Muscle of leg (tissue), 16 donors: ENCODE results near the gene COL11A1. TPM values are rescaled to one million over a fixed set of nuclear protein-coding genes. Genes with fewer than 3 reads are reported as not detected.
A peak's percentile ranks its signal among the peaks of the same experiment; 100 is the strongest.
"Not testable (repeated sequence)": the region's sequence is repeated elsewhere in the genome, so short reads cannot be mapped to it uniquely, and the experiment has no call there.

Source experiments
- DNase-seq: peaks from one replicate; pipeline ENCODE4 v3.0.0; 2013
- H3K27ac ChIP-seq: one replicate; pipeline ENCODE4 v1.5.1; 2013; ENCODE audit warnings: mild to moderate bottlenecking, low read length, control low read depth
- H3K27me3 ChIP-seq: one replicate; pipeline ENCODE4 v1.6.1; 2013; ENCODE audit warnings: low read length; ENCODE audit not compliant: control insufficient read depth, insufficient read depth
- H3K36me3 ChIP-seq: one replicate; pipeline ENCODE4 v1.6.1; 2013; ENCODE audit warnings: low read length; ENCODE audit not compliant: control insufficient read depth, insufficient read depth
- H3K4me1 ChIP-seq: one replicate; pipeline ENCODE4 v1.6.1; 2013; ENCODE audit warnings: low read length; ENCODE audit not compliant: control insufficient read depth, insufficient read depth
- H3K4me3 ChIP-seq: one replicate; pipeline ENCODE4 v1.5.1; 2013; ENCODE audit warnings: low read length, control low read depth
- H3K9me3 ChIP-seq: replicated peaks from 2 replicates; pipeline ENCODE4 v1.6.1; 2013; ENCODE audit warnings: low read depth, low read length; ENCODE audit not compliant: control insufficient read depth
- WGBS: methylation state at CpG from one replicate; pipeline ENCODE4 v1.1.5; 2013; ENCODE audit warnings: missing lambda C conversion rate; ENCODE audit not compliant: insufficient coverage; 5-methylcytosine and 5-hydroxymethylcytosine counted together
- long read RNA-seq, 11 donors: transcript quantifications; one replicate each; lab custom pipeline, GENCODE V29; 2026
- polyA plus RNA-seq, 8 donors: library from polyadenylated mRNA; unstranded; fragments of 120-200 nt; gene quantifications; one replicate each; pipeline versions ENCODE4 v1.2.1 to v1.2.3, GENCODE V29; 2013; ENCODE audit warnings: inconsistent platforms in 1 of 8, low replicate concordance in 1 of 8; ENCODE audit not compliant: insufficient read length in 8 of 8, insufficient read depth in 1 of 8
- total RNA-seq: library from RNA; stranded (reverse); fragments of 120-200 nt; gene quantifications from one replicate; pipeline ENCODE4 v1.2.4, GENCODE V29; 2013

Gene COL11A1
- total RNA-seq (265 TPM), polyA plus RNA-seq (100 to 1,000 TPM in 4 of 8 donors, 10 to 100 TPM in 4; 25.0 to 576 (median 84.0) TPM)
- long read RNA-seq, donor 1, result 0 reads
- long read RNA-seq, donor 2, partial matches to known transcripts, result 0 of 1 reads
- long read RNA-seq, donor 2, other reads (novel, unspliced or antisense), result 0 of 1 reads
- long read RNA-seq, donor 3, full-length matches to known transcripts, result 3 of 3 reads
- long read RNA-seq, donor 3, partial matches to known transcripts, result 0 of 3 reads
- long read RNA-seq, donor 3, other reads (novel, unspliced or antisense), result 0 of 3 reads
- long read RNA-seq, donor 4, result 0 reads
- long read RNA-seq, donor 5, full-length matches to known transcripts, result 27 of 438 reads
- long read RNA-seq, donor 5, partial matches to known transcripts, result 411 of 438 reads
- long read RNA-seq, donor 5, other reads (novel, unspliced or antisense), result 0 of 438 reads
- long read RNA-seq, donor 6, partial matches to known transcripts, result 13 of 14 reads
- long read RNA-seq, donor 6, other reads (novel, unspliced or antisense), result 0 of 14 reads
- long read RNA-seq, donor 7, full-length matches to known transcripts, result 10 of 17 reads
- long read RNA-seq, donor 7, partial matches to known transcripts, result 7 of 17 reads
- long read RNA-seq, donor 7, other reads (novel, unspliced or antisense), result 0 of 17 reads
- long read RNA-seq, donor 8, transcript COL11A1-208 (2 exons, 785 nt), result major isoform, 6 of 36 reads
- long read RNA-seq, donor 8, partial matches to known transcripts, result 30 of 36 reads
- long read RNA-seq, donor 8, other reads (novel, unspliced or antisense), result 0 of 36 reads
- long read RNA-seq, donor 9, partial matches to known transcripts, result 23 of 24 reads
- long read RNA-seq, donor 9, other reads (novel, unspliced or antisense), result 0 of 24 reads
- long read RNA-seq, donor 10, partial matches to known transcripts, result 24 of 28 reads
- long read RNA-seq, donor 10, other reads (novel, unspliced or antisense), result 0 of 28 reads
- long read RNA-seq, donor 11, transcript COL11A1-208 (2 exons, 785 nt), result major isoform, 10 of 77 reads
- long read RNA-seq, donor 11, partial matches to known transcripts, result 66 of 77 reads
- long read RNA-seq, donor 11, other reads (novel, unspliced or antisense), result 0 of 77 reads

DNA sequence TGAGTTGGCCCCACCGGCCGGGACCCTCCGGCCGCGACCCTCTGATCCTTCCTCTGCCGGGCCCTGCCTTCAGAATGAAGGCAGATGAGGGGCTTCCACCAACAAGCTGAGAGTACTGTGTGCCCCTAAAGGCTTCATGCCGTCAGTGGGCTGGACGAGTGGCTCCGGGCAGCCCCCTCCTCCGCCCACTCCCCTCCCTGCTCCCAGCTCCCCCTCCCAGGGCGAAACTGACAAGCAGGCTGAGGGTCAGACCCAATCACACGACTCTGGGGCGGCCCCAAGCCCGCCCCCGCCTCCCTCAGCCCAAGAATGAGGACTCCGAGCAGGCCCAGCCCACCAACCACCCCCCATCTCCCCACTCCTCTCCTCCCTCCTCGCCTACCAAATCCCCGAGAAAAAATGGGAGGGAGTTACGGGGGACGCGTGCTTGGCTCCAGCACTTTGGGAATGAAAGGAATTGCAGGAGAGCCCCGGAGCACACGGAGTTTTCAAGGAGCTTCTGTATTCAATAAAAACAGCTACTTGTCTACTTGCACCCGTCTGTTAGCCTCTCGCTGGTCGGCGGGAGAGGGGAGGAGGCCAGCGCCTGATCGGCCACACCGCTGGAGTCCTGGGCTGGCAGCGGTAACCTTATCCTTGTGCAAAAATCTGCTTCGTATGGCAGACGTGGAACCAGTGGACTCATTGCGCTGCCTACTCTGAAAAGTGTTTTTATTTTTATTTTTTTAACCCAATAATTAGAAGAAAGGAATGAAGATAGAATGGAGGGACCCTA is at the start of gene COL11A1:
Gene COL11A1, minus strand, starts transcription at position 147 of the 775 bp plus-strand sequence. CDS start 344 bp downstream, outside the sequence.
- DNase-seq, result peak; percentile 92
- Histone ChIP-seq H3K27ac (peak within 1 kb of the TSS; percentile 81), H3K27me3 (peaks cover 13% of the 10 kb centered on the region)

DNA sequence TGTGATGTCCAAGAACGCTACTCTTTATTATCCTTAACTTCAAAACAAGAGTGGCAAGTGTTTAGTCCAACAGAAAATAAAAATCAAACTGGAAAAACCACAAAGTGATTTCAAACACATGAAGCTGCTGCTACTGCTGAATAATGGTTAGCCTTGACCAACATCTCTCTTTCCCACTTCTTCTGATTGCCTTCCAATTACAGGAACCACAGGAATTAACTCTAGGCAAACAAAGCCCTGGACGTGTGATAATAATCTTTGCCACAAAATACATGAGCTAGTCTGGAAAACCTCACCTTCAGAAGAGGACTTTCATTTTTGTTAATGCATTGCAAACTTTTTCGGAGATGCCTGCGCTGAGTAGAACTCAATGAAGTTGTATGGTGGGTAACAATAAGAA is 48.6 kb upstream of the COL11A1 start:
- Histone ChIP-seq H3K36me3 (no peaks in the 10 kb centered on the region), H3K9me3 (no peaks in the 10 kb centered on the region), H3K4me3 (no peak overlapping the region), H3K27ac (no peak overlapping the region), H3K4me1 (no peaks in the 10 kb centered on the region), H3K27me3 (no peaks in the 10 kb centered on the region)
- WGBS, result no CpG with 5 or more reads among the region's 4 CpGs
- DNase-seq, result no peak

More for the DNA sequence above, at the start of gene COL11A1:
- H3K9me3 ChIP-seq, result no peaks in the 10 kb centered on the region
- peak within 1 kb of the TSS; percentile 46 for H3K4me3 ChIP-seq
- H3K36me3 ChIP-seq, result no peaks in the 10 kb centered on the region
- WGBS, result under 1% methylated on average over 21 of the region's 34 CpGs
- H3K4me1 ChIP-seq, result peaks cover 11% of the 10 kb centered on the region

DNA sequence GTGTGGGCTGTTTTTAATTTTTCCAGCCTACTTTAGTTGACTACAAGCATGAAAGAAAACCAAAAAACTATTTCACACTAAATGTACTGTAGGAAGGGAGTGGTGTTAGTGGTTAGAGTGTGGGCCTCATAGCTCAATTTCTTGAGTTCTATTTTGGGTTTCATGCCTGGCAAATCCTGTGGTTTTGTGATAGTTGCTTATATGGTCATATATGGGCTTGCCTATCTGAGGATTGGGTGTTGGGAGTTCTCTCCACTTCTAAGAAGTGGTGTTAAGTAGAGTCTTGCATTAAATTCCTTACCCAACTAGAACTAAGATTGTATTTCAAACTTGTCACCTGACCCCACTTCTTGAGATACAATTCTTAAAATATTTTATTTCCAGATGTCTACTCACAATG is 37.8 kb upstream of the COL11A1 start:
- Histone ChIP-seq H3K4me3 (no peak overlapping the region), H3K4me1 (no peaks in the 10 kb centered on the region)
- DNase-seq, result no peak

DNA sequence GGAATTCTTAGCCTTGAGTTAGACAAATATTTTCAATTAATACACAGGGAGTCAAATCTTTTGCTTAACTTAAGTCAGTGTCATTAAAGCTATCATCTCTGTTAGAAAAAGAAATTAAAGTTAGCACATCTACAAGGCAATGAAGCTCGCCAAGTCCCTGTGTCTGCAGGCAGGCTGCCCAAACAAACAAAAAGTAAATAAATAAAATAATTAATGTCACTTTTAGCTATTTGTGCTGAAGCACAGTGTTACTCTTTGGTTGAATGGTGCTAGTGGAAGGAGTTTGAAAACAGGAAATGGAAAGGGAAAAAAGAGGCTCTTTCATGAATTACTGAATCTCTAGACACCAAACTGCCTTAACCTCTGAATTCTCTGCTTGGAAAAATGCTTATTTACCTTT is 37.1 kb upstream of the COL11A1 start:
- no CpG with 5 or more reads among the region's 1 CpG for WGBS
- no peak for DNase-seq
- Histone ChIP-seq H3K4me1 (no peaks in the 10 kb centered on the region), H3K27ac (no peak overlapping the region), H3K27me3 (no peaks in the 10 kb centered on the region), H3K4me3 (no peak overlapping the region), H3K36me3 (no peaks in the 10 kb centered on the region), H3K9me3 (no peaks in the 10 kb centered on the region)

More for the DNA sequence above, 37.8 kb upstream of the COL11A1 start:
- Histone ChIP-seq H3K9me3 (no peaks in the 10 kb centered on the region), H3K27ac (no peak overlapping the region), H3K27me3 (no peaks in the 10 kb centered on the region), H3K36me3 (no peaks in the 10 kb centered on the region)

DNA sequence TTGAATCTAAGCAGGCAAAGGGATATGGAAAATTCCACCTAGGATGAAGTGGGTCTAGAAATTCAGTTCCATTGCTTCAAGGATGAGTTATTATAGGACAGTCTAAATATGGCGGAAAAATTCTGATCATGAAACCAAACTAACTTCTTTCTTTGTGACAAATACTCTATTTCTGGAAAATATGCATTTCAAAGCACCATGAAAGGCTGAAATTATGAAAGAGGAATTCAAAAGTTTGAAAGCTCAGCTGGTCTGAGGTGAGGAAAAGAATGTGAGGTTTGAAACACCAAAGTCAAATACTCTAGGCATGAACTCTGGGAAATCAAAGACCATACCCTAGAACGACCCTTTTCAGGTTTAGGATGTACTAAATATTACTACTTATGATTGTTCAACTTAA is 36.4 kb upstream of the COL11A1 start:
- WGBS, result no CpG with 5 or more reads among the region's 2 CpGs
- Histone ChIP-seq H3K9me3 (no peaks in the 10 kb centered on the region), H3K27ac (no peak overlapping the region), H3K36me3 (no peaks in the 10 kb centered on the region), H3K27me3 (no peaks in the 10 kb centered on the region), H3K4me1 (no peaks in the 10 kb centered on the region), H3K4me3 (no peak overlapping the region)
- no peak for DNase-seq

DNA sequence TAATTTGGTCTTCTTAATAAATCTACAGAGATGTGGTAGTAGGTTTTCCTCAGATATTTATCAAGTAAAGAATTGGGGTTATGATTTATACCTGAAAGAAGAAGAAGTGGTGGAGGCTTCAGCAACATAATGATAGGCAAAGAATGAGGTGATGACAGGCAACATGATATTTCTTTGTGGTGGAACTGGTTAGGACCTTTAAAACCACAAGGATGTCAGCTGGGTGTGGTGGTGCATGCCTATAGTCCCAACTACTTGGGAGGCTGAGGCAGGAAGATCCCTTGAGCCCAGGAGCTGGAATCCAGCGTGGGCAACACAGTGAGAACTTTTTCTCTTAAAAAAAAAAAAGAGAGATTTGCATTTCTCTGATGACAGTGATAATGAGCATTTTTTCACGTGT is 34.1 kb upstream of the COL11A1 start:
- no CpG with 5 or more reads among the region's 2 CpGs for WGBS
- Histone ChIP-seq H3K36me3 (no peaks in the 10 kb centered on the region), H3K4me1 (no peaks in the 10 kb centered on the region), H3K27me3 (no peaks in the 10 kb centered on the region), H3K9me3 (no peaks in the 10 kb centered on the region), H3K4me3 (no peak overlapping the region), H3K27ac (no peak overlapping the region)
- no peak for DNase-seq

DNA sequence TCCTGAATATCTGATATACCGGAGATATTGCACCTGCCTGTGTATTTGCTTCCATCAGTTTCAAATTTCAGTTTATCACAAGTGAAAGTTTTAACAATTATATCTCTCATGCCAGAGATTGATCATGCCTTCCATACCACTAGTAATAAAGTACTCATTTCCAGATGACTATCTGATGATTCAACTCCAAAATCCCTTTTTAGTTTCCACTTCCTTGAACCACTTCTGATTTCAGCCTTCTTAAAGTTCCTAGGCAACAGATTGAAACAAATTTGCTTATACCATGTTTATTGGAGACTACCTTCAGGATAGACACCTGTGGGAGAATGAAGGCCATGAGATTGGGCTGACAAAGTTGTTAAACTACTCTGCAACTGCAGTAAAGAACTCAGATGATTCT is 21.5 kb upstream of the COL11A1 start:
- Histone ChIP-seq H3K36me3 (no peaks in the 10 kb centered on the region), H3K4me1 (no peaks in the 10 kb centered on the region), H3K27me3 (no peaks in the 10 kb centered on the region), H3K27ac (no peak overlapping the region), H3K9me3 (no peaks in the 10 kb centered on the region), H3K4me3 (no peak overlapping the region)
- WGBS, result 71% methylated on average over 1 of the region's 1 CpG
- DNase-seq, result no peak

DNA sequence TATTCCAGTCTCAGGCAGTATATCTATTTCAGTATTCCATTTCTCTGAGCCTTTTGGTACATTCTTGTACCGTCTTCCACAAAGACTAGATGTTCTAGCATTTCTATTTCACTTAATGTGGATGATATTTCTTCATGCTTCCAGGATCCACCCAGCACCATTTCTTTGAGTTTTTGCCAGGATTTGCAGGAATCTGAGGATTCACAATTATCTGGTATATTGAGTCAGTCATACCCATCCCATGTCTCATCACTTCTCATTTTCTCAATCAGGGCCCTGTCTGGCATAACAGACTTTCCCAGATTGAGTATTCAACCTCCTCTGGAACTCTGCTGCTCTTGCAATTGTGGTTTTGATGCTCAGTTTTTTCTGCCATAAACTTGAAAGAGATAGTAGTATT is 20.9 kb upstream of the COL11A1 start:
- no peaks in the 10 kb centered on the region for H3K9me3 ChIP-seq
- DNase-seq, result no peak
- no peak overlapping the region for H3K4me3 ChIP-seq
- H3K27ac ChIP-seq, result no peak overlapping the region
- no peaks in the 10 kb centered on the region for H3K4me1 ChIP-seq
- no peaks in the 10 kb centered on the region for H3K27me3 ChIP-seq
- H3K36me3 ChIP-seq, result no peaks in the 10 kb centered on the region
- WGBS, result no CpG with 5 or more reads among the region's 1 CpG

DNA sequence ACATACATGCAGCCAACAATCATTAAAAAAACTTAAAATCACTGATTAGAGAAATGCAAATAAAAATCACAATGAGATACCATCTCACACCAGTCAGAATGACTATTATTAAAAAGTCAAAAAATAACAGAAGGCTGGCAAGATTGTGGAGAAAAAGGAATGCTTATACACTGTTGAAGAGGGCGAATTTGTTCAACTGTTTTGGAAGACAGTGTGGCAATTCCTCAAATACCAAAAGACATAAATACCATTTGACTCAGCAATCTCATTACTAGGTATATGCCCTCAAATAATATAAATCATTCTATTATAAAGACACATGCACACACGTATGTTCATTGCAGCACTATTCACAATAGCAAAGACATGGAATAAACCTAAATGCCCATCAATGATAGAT is 19.9 kb upstream of the COL11A1 start:
- not testable (repeated sequence) for H3K9me3 ChIP-seq, H3K27me3 ChIP-seq, H3K27ac ChIP-seq, H3K36me3 ChIP-seq, H3K4me3 ChIP-seq, DNase-seq, H3K4me1 ChIP-seq
- no CpG with 5 or more reads among the region's 2 CpGs for WGBS
